IPS DF 19.7 (cell line): Measurements from ENCODE around the gene PSMD3.

ENCODE experiments used
- DNase-seq: peaks from one replicate; pipeline ENCODE4 v3.0.0-alpha.2; 2013; ENCODE audit warnings: low read depth, low spot score

Gene PSMD3

DNA sequence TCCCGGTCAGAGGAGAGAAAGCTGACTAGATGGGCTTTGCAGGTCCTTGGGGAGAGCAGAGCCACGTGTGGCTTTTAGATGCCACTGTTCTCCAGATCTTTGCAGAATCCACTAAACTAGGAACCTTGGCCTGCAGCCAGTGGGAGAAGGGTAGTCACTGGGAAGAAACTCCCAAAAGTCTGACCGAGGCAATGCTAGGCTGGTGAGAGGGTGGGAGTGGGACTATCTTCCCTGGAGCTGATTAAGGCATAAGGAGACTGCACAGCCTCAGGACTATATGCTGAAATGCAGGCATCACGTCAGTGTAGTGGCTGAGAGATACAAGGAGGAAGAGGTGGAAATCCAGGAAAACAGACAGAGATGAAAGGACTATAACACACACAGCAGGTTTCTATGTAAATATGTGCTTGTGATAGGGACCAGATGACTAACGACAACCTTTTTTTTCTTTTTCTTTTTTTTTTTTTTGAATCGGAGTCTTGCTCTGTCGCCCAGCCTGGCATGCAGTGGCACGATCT, 20.0 kb upstream of the PSMD3 start:
- DNase-seq, result no peak

DNA sequence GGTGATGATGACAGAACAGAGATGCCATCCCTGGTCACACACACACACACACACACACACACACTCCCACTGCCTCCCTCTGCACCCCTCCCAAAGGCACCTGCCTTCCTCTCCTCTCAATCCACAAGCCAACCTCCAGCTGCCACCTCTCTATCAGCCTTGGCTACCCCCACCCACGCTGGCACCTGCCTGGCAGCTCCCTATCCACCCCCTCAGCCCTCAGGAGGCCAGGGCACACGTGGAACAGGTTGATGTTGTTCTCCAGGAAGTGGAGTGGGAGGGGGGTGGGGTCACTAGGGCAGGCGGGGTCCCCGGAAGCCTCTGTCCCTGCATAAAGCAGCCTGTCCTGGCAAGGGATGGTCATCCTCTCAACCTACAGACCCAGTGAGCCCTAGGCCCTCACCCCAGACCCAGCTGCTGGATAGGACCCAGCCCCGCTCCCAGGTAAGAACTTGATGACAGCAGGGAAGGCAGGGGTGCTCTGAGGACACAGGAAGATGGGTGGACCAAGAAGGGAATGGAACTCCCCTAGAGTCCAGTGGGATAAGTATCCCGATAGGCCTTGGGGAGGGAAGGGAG, 17.9 kb upstream of the PSMD3 start, which contains the start of gene GSDMA:
Gene GSDMA, plus strand, starts transcription at position 363 of the 579 bp plus-strand sequence. CDS start 2,684 bp downstream, outside the sequence.
- DNase-seq, result no peak

DNA sequence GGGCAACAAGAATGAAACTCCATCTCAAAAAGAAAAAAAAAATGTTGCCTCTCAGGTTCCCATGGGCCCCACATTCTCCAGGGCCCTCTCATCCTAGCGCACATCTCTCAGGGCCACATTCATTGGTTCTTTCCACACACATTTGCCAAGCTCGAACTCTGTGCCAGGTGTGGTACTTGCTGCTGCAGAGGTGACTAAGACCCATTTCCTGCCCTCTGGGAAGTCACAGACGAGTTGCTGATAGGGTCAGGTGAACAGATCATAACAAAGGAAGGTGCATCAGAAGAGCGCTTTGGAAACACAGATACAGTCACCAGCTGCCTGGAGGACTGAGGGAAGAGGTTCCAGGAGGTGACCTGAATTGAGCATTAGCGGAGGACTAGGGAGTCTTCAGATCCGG, 16.8 kb upstream of the PSMD3 start:
- no peak for DNase-seq

DNA sequence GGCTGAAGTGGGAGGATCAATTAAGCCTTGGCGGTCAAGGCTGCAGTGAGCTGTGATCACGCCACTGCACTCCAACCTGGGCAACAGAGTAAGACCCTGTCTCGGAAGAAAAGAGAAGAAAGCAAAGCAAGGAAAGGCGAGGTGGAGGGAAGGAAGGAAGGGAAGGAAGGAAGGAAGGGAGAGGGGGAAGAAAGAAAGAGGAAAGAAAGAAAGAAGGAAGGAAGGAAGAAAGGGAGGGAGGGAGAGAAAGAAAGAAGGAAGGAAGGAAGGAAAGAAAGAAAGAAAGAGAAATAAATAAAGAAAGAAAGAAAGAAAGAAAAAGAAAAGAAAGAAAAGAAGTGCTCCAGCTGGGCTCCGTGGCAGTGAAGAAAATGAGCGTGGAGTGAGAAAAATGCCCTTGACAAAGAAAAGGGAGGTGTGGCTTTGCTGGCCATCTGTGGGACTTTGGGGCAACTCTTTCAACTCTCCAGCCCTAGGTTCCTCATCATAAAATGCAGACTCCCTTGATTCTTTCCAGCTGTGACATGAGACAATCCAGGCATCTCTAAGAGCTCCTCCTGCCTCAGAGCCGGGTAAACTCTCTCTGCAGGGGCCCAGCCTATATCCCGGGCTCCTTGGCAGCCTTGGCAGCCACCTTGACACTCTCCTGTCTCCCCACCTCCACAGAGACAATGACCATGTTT, 15.4 kb upstream of the PSMD3 start:
- no peak for DNase-seq

DNA sequence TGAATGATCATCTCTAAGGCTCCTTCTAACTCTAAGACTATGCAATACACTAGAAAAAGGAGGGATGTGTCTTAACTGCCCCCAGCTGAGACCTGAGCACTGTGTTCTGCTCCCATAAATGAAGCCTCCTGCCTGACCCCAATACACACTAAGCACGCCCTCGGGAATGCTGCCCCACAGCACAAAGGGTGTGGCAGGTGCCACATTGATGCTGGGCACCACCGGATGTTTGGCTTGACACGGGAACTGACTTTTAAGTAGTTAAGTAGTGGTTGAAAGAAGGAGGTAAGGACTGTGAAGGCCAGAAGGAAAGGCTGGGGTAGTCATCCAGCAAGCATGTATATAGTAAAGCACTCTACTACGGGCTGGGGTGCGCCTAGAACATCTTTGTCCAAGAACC, 13.8 kb upstream of the PSMD3 start:
- DNase-seq, result no peak

DNA sequence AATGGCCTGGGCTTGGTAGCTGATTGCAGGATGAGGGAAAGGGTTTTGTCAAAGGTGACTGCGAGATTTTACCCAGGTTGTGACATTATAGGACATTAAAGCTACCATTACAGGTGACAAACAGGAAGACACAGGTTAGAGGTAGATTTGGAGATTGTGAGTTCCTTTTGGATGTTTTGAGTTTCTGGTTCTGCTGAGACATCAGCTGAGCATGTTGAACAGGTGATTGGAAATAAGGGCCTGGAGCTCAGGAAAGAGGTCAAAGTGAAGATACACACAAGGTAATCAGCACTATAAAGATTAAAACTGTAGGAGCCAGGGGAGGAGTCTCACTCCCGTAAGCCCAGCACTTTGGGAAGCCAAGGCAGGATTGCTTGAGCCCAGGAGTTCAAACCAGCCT, 11.8 kb upstream of the PSMD3 start:
- no peak for DNase-seq

DNA sequence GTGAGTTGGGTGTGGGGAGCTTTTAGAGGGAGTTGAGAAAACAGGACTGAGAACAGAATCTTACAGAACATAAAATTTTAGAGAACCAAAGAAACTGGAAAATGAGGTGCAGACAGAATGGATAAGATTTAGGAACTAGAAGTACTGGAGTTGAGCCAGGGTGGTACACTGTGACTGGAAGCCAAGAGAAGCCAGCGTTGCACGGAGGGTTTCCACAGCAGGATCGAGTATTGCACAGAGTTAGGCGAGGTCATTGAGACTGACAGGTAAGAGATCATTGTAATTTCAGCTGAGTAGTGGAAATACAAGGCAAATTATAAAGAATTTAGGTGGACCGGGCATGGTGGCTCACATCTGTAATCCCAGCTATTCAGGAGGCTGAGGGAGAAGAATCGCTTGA, 11.2 kb upstream of the PSMD3 start:
- no peak for DNase-seq

DNA sequence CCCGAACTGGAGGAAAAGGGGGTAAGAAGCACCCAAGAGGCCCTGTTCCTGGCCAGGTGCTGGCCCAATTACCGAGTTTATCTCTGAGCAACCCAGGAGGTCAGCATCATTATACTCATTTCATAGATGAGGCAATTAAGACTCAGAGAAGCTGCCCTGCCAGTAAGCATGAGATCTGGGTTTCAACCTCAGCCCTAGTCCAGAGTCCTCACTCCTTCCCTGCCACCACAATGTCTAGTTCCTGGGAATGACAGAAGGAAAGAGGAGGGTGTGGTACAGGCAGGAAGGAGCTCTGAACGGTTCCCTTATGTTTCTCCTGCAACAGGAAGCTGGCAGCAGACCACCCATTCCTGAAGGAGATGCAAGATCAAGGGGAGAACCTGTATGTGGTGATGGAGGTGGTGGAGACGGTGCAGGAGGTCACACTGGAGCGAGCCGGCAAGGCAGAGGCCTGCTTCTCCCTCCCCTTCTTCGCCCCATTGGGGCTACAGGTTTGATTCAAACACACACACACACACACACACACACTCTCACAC, 10.4 kb upstream of the PSMD3 start:
- no peak for DNase-seq

DNA sequence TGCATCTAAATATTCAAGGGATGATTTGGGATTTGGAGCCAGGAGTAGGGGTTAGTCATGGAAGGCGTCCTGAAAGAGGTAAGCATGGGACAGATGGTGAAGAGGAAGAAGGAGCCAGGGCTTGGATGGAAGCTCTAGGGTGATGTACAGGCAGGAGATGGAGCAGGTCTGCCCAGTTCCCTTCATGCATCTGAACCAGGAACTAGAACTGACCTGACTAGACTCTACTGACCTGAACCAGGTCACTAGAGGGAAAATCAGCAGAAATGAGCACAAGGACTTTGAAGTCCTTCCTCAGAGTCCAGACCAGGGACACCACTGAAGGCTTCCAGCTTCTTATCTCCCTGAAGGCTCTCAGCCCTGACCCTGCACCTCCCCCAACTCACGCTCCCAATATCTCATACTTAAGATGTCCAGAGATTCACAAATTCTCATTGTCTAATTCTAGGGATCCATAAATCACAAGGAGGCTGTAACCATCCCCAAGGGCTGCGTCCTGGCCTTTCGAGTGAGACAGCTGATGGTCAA, 9.5 kb upstream of the PSMD3 start:
- no peak for DNase-seq

DNA sequence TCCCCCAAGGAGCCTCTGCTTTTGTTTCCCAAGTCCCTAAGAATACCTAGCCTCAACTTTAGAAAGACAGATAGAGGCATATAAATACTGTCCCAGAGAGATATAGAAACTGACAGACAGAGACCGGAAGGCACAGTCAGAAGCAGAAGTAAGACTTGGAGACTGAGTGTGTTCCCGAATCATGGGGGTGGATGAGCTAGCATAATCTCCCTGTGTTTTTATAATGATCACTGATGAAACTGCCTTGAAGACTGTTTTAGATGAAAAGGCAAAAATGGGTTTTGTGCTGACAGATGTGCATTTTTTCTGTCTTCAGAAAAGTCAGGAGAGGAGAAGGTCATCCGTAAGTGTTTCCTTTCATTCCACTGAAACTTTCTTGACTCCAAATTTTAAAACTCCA, 8.3 kb upstream of the PSMD3 start:
- DNase-seq, result no peak

DNA sequence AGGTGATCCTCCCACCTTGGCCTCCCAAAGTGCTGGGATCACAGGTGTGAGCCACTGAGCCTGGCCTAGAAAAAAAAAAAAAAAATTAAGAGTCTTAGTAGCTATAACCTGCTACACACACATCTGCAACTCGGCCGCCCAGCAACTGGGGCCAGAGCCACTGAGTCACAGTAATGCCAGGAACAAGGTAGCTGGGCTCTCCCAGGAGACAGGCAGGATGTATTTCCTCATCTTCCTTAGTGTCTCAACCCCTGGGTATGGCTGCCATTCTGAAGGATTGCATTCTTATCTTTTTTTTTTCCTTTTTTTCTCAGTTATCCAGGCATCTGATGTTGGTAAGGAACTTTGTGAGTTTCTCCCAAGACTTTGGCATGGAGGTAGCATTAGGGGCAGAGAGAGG, 7.1 kb upstream of the PSMD3 start:
- no peak for DNase-seq

DNA sequence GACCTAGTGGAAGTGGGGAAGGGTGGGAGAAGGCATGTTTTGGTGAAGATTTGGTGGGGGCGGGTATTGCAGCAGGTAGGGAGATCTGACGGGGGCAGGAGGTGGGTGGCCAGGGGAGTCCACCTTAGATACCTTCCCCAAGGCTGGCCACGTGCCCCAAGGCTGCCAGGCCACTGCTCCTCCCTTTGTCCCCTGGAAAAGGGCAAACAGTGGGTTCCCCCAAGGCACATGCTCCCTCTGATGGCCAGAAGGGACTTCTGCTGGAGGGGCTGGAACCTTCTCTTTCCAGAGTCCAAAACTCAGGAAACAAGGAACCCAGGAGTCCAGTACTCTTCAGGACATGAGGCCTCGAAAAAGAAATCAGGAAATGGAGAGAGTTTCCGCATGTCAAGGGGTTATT, 6.2 kb upstream of the PSMD3 start:
- no peak for DNase-seq

DNA sequence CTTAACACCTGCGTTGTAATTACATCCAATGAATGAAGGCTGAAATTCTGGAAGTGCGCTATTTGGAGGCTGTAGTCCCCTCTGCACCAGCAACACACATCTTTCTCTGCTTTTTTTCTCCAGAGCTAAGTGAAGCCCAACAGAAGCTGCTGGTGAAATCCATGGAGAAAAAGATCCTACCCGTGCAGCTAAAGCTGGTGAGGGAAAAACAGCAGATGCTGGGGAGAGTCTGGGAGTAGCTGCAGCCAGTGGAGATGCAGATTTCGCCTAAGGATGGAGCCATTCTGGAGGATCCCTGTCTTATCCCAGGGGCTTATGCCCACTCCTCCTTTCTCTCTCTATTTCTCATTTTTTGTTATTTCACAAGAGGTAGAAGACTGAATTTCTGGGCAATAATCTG, 4.8 kb upstream of the PSMD3 start:
- no peak for DNase-seq

DNA sequence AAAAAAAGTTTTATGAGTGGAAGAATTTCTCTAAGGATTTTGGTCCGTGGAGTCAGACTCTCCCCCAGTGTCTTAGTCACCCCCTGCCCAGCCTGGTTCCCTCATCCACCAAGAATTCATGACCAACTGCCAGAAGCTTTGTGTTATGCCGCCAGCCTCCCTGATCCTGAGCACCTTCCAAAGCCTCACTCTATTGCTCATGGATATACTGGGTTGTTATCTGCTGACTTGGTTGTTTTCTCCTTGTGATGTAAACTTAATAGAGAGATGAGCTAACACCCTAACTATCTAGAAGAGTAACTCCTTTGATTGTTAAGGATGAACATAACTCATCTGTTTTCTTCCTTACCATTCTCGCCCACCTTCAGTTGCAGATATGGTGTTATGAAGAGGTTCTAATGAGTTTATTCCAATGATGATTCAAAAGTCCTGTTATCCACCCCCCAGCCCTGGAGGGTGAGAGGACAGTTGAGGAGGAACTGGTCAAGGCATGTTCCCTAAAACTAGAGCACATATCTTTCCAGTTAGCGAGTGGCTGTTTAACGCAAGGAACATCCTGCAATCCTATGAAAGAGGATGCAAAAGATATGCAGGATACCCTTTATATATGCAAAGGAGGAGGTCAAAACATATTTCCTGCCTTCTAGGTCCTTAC, 1.5 kb upstream of the PSMD3 start:
- DNase-seq, result no peak

DNA sequence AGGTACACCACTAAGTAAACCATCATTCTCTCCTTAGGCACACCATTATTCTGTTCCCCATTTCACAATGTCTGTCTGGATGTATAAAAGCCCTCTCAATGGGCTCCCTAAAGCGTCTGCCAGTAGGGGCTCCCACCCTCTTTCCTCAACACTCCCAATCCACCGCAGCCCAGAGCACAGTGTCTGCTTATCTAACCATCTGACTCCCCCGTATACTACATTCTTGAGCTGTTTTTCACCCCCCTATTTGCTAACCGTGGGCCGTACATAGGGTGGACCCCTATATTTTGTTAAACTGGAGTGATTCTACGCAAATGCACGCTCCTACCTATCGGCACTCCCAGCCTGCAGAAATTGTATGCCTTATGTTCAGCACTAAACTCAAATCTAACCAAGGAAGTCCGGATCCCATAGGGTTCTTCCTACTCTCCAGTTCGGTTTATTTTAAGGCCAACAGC, 685 bp upstream of the PSMD3 start:
- DNase-seq, result no peak

DNA sequence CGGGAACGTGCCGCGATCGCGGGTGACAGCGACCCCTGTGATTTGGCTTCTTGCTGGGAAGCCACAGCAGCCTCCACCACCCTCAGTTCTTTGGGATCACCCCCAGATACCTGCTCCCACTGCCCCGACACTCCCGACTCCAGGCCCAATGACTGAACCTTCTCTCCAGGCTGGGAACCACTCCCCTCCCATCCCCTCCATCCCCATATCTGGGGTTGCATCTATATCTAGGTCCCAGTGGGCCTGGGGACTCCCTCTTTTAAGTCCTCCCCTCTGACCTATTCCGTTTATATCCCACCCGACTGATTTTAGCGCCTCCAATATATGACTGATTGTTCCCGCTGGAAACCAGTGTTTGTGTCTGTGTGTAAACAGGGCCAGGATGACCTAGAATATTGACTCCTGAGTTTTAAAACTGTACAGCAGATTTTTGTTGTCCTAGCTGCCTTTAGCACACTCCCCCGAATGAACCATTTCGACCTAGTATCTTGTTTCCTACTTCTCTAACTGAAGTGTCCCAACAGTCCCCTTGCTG, 667 bp downstream of the PSMD3 start:
- no peak for DNase-seq

DNA sequence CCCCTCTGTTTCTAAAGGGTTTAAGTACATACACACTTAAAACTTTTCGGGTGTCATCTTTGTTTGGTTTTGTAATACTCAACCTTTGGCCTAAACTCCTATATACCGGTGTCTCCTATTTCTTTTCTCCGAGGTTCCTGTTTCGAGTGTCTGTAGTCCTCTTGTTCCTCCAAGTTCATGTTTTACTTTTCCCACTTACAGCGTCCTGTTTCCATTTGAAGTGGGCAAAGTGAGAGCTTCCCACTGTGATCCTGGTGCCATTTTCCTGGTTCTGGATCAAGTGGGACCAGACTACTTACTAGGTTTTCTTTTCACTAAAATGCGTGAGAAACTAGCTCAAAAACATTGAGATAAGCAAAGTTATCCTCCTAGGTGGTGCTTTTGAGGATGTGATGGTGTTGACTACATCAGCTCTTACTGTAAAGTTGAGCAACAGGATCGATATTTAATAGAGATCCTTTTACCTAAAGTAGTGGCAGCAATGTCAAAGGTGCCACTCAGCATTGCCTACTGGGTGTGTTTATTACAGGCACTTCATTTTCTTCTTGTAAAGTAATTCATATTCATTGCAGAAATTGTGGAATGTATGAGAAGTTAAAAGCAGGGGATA, 1.3 kb downstream of the PSMD3 start:
- DNase-seq, result no peak

DNA sequence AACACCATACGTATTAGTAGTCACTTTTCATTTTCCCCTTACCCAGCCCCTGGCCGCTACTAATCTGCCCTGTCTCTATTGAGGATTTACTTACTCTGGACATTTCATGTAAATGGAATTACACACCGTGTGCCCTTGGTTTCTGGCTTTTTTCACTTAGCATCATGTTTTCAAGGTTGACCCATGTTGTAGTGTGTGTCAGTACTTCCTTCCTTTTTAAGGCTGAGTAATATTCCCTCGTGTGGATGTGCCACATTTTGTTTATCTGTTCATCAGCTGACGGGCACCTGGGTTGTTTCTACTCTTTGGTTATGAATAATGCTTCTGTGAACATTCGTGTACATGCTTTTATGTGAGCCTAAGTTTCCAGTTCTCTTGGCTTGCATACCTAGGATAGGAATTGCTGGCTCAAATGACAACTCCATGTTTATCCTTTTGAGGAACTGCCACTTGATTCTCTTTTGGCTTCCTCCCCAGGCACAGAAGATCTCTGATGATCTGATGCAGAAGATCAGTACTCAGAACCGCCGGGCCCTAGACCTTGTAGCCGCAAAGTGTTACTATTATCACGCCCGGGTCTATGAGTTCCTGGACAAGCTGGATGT, 7.7 kb downstream of the PSMD3 start:
- DNase-seq, result no peak

DNA sequence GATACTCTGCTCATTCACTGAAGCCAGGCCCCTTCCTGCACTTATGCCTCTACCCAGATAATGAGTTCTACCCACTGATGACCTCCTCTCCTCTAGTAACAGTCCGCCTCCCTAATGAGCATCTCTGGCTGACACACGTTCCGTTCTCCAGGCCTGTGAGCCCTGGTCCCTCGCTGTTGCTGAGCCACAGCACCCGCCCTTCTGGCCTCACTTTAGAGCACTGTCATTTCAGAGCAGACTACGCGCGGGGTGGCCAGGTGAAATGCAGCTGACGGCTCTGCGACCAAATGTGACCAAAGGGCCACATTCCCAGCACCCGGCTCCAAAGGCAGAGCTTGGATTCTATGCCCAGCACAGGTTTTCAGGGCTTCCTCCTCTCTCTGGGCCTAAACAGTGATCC, 13.8 kb downstream of the PSMD3 start:
- no peak for DNase-seq

DNA sequence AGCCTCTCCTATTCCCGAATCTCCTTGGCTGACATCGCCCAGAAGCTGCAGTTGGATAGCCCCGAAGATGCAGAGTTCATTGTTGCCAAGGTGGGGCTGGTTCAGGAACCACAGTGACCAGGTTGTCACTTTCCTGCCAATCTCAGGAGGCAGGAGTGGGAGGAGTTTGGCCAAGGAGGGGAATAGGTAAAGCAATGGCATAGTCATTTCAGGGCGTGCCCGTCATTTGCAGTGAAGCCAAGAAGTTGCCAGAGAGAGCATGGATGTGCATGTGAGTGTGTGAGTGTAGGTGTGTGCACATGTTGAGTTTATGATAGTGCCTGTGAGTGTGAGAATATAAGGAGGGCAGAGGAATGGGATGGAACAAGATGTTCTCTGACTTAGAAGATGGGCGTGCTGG, 14.8 kb downstream of the PSMD3 start:
- DNase-seq, result no peak

DNA sequence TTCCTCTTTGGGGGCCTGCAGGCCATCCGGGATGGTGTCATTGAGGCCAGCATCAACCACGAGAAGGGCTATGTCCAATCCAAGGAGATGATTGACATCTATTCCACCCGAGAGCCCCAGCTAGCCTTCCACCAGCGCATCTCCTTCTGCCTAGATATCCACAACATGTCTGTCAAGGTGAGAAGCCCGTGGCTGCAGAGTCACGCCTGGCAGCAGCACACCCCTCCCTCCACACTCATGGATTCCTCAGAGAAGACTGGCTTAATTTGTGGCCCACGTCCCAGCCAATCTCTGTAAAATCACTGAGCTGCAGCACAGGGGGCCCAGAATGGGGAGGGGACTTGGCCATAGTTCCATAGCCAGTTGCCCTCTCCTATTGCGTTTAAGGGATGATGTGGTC, 15.6 kb downstream of the PSMD3 start:
- DNase-seq, result no peak
